DND-41 (cell line): ENCODE data around the gene FAAP100.

Experiments used
- ATAC-seq: fragments of 200-7000 bp; cut with Tn5 transposase; 3 replicates; pipeline ENCODE4 v1.9.1; 2021; ENCODE audit warnings: low read depth; ENCODE audit not compliant: insufficient read depth
- DNase-seq: peaks from one replicate; pipeline ENCODE4 v3.0.0-alpha.2; 2020
- H2AFZ ChIP-seq: 2 replicates; pipeline ENCODE4 v1.6.0; 2012; ENCODE audit warnings: low read depth, low read length
- H3K27ac ChIP-seq: 2 replicates; pipeline ENCODE4 v1.5.1; 2012; ENCODE audit warnings: low read length, inconsistent platforms
- H3K27me3 ChIP-seq: fragments of 200-600 bp; sonication (generic); 2 replicates; pipeline ENCODE4 v1.6.0; 2012; ENCODE audit warnings: low read length, mild to moderate bottlenecking, inconsistent platforms; ENCODE audit not compliant: insufficient read depth, poor library complexity
- H3K36me3 ChIP-seq: 2 replicates; pipeline ENCODE4 v1.5.1; 2012; ENCODE audit warnings: low read length, inconsistent platforms; ENCODE audit not compliant: insufficient read depth
- H3K4me1 ChIP-seq: 2 replicates; pipeline ENCODE4 v1.5.1; 2012; ENCODE audit warnings: mild to moderate bottlenecking, low read length; ENCODE audit not compliant: insufficient read depth
- H3K4me2 ChIP-seq: 2 replicates; pipeline ENCODE4 v1.6.0; 2012; ENCODE audit warnings: mild to moderate bottlenecking, moderate library complexity, low read length, inconsistent platforms; ENCODE audit not compliant: insufficient read depth
- H3K4me3 ChIP-seq, 2 experiments: fragments of 200-600 bp in 1 of 2; shearing (Covaris generic) in 1 of 2; 2 replicates each; pipeline ENCODE4 v1.5.1; 2012 to 2016; ENCODE audit warnings: inconsistent platforms in 2 of 2, low read length in 2 of 2, mild to moderate bottlenecking in 2 of 2, low read depth in 1 of 2, moderate library complexity in 1 of 2
- H3K79me2 ChIP-seq: 2 replicates; pipeline ENCODE4 v1.6.0; 2012; ENCODE audit warnings: low read length, inconsistent platforms; ENCODE audit not compliant: insufficient read depth
- H3K9ac ChIP-seq: 2 replicates; pipeline ENCODE4 v1.6.0; 2012; ENCODE audit warnings: low read depth, mild to moderate bottlenecking, inconsistent platforms, low read length, moderate library complexity
- H3K9me3 ChIP-seq: 2 replicates; pipeline ENCODE4 v1.5.1; 2012; ENCODE audit warnings: low read length, moderate library complexity, mild to moderate bottlenecking, inconsistent platforms; ENCODE audit not compliant: insufficient read depth, severe bottlenecking
- H4K20me1 ChIP-seq: 2 replicates; pipeline ENCODE4 v1.6.0; 2012; ENCODE audit warnings: low read length; ENCODE audit not compliant: insufficient read depth
- EZH2 ChIP-seq: IDR thresholded peaks from 3 replicates; pipeline ENCODE4 v1.6.1; 2012; ENCODE audit warnings: borderline replicate concordance, low read depth, mild to moderate bottlenecking, moderate library complexity, low read length, inconsistent platforms; ENCODE audit not compliant: severe bottlenecking
- TF ChIP-seq, protein P1 (sequence below): IDR thresholded peaks from 2 replicates; pipeline ENCODE4 v1.5.1; 2012; ENCODE audit warnings: borderline replicate concordance, low read length, moderate library complexity, mild to moderate bottlenecking; ENCODE audit not compliant: poor library complexity, severe bottlenecking; ENCODE audit errors: extremely low read depth

The FAAP100 gene

DNA sequence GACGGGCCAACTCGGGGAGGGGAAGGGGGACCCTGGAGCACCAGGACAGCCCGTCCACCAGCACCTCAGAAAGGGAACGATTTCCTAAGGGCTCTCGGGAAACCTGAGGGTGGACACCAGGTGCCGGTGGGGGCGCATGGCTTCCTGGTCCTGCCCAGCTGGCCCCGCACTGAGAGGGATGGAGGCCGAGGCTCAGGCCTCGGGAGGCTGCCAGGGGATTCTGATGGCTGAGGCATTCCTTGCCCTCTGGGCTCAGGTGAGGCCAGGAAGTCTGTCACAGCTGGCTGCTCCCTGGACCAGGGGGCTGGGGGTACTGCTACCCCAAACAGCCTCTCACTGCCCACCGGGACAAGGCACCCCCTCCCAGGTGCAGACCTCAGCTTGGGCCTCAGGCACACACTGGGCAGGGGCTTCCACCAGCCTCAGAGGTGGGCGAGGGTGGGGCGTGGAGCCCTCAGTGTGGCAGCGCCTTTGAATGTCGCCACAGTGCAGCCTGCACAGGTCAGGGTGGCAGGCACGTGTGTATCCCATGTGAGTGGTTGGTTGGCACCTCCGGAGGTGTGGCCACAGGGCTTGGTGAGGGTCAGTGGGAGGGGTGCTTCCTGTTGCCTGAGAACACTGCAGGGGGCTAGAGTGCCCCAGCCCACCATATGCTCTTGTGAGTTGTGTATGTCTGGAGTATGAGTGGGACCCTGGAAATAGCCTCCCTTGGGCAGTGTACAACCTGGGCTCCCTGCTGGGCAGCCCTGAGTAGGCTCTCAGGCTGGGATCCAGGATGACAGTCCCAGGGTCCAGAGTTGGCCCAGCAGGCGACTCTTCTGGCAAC, 27.9 kb downstream of the FAAP100 start:
- Histone ChIP-seq H4K20me1 (peaks cover 18% of the 10 kb centered on the region; the same call in 1 of the 2 replicates), H3K27ac (no peak overlapping the region), H3K79me2 (no peaks in the 10 kb centered on the region), H3K36me3 (no peaks in the 10 kb centered on the region), H2AFZ (no peak overlapping the region), H3K9me3 (no peaks in the 10 kb centered on the region), H3K4me3 (no peak overlapping the region), H3K4me1 (no peaks in the 10 kb centered on the region), H3K4me2 (no peak overlapping the region), H3K9ac (no peak overlapping the region), H3K27me3 (no peaks in the 10 kb centered on the region)
- no peak for DNase-seq
- no peak for ATAC-seq
- TF ChIP-seq, protein P1, sequence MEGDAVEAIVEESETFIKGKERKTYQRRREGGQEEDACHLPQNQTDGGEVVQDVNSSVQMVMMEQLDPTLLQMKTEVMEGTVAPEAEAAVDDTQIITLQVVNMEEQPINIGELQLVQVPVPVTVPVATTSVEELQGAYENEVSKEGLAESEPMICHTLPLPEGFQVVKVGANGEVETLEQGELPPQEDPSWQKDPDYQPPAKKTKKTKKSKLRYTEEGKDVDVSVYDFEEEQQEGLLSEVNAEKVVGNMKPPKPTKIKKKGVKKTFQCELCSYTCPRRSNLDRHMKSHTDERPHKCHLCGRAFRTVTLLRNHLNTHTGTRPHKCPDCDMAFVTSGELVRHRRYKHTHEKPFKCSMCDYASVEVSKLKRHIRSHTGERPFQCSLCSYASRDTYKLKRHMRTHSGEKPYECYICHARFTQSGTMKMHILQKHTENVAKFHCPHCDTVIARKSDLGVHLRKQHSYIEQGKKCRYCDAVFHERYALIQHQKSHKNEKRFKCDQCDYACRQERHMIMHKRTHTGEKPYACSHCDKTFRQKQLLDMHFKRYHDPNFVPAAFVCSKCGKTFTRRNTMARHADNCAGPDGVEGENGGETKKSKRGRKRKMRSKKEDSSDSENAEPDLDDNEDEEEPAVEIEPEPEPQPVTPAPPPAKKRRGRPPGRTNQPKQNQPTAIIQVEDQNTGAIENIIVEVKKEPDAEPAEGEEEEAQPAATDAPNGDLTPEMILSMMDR = no peak
- no peak for TF ChIP-seq EZH2

DNA sequence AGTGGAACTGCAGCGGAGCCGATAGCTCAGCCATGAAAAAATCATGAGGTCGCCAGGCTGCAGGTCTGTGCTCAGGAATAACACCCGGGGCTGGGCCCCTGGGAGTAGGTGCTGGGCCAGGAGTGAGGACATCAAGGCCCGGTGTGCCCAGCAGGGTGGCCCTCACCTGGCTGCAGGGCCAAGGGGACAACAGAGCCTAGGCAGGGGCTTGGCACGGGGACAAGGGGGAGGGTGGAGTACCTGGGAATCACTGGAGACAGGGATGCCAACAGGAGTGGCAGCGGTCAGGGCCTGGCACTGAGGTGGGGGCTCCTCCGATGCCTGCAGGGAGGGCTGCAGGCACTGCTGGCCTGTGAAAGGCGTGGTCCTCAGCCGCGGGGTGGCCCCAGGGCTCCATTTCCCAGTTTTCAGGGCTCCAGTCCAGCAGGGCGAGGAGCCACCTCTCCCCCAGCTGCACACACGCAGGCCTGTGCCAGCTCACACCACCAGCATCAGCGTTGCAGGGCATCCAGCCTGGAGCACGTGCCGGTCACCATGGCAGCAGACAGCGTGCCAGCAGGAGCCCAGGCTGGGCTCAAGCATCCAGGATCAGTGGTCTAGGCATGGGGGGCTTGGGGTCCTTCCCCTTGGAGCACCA, 28.6 kb downstream of the FAAP100 start:
- Histone ChIP-seq H3K27ac (no peak overlapping the region), H3K4me3 (no peak overlapping the region), H3K4me2 (no peak overlapping the region), H3K9me3 (no peaks in the 10 kb centered on the region), H3K9ac (no peak overlapping the region), H4K20me1 (peaks cover 18% of the 10 kb centered on the region; the same call in 1 of the 2 replicates), H3K27me3 (no peaks in the 10 kb centered on the region), H3K36me3 (no peaks in the 10 kb centered on the region), H3K4me1 (no peaks in the 10 kb centered on the region), H3K79me2 (no peaks in the 10 kb centered on the region), H2AFZ (no peak overlapping the region)
- TF ChIP-seq, protein P1 = no peak
- TF ChIP-seq EZH2 = no peak
- DNase-seq = no peak
- no peak for ATAC-seq

DNA sequence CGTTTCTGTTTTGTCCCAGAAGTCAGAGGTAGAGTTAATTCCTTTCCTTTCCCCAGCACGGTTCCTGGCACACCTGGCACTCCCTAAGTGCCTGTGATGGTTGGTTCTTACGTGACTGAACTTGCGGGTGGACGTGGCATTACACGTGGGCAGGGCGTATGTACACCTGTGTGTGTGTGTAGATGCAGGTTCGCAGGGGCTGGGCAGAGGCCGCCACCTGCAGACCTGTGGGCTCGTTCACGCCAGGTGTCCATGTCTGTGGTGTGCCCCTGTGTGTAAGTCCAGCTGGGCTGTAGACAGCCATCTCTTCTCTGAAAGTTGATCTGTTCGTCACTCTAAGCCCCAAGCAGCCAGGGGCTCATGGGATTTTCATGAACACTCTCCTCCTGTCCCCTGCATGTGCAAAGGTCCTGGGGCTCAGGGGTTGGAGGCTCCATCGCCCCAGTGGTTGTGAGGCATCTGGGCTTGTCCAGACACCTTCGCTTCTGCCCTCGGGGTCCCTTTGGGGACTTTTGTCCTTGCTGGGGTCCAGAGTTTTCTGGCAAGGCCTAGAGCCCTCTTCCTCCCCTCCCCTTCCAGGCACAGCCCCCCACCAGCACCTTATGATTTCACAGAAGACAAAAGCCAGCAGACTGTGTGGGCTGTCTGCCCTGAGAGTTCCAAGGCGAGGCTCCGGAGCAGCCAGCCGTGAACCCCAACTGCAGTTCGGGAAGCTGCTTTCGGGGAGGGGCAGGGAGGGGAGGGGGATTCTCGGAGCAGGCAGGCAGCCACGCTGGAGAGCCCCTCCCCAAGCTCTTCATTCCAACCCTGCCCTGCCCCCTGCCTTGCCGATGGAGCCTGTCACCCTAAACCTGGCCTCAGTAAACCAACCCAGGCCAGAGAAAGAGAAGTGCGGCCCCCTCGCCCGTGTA, 29.4 kb downstream of the FAAP100 start:
- ATAC-seq (no peak), DNase-seq (no peak)
- H3K79me2 ChIP-seq = no peaks in the 10 kb centered on the region
- H3K9me3 ChIP-seq = no peaks in the 10 kb centered on the region
- peaks cover 25% of the 10 kb centered on the region for H4K20me1 ChIP-seq
- no peak overlapping the region for H3K4me2 ChIP-seq
- no peak overlapping the region for H2AFZ ChIP-seq
- H3K27ac ChIP-seq = no peak overlapping the region
- no peaks in the 10 kb centered on the region for H3K27me3 ChIP-seq
- H3K9ac ChIP-seq = no peak overlapping the region
- H3K4me1 ChIP-seq = no peaks in the 10 kb centered on the region
- H3K4me3 ChIP-seq = no peak overlapping the region
- no peaks in the 10 kb centered on the region for H3K36me3 ChIP-seq
- no peak for TF ChIP-seq EZH2
- TF ChIP-seq, protein P1 = no peak
